Esophagus squamous epithelium (tissue), 5 donors: ENCODE measurements around the gene HBA1. TPM values are rescaled to one million over a fixed set of nuclear protein-coding genes. Genes with fewer than 3 reads are reported as not detected.
A peak's percentile ranks its signal among the peaks of the same experiment; 100 is the strongest.
"Not testable (repeated sequence)": the region's sequence is repeated elsewhere in the genome, so short reads cannot be mapped to it uniquely, and the experiment has no call there.

Experiments
- DNase-seq: peaks from one replicate; lab custom pipeline; 2025; lab: John Stamatoyannopoulos, UW
- H3K27ac ChIP-seq, 4 donors: fragments of 200-600 bp; sonication (generic); one replicate each; pipeline ENCODE4 v1.5.1; 2016 to 2019; ENCODE audit warnings: mild to moderate bottlenecking in 1 of 4
- H3K27me3 ChIP-seq, 4 donors: fragments of 200-600 bp; sonication (generic); 1 replicate in 3 of 4; 2 replicates in 1 of 4; pipeline versions ENCODE4 v1.5.1 to v1.6.0; 2017 to 2021; ENCODE audit warnings: antibody characterized with exemption in 1 of 4
- H3K36me3 ChIP-seq, 3 donors: fragments of 200-600 bp; sonication (generic); one replicate each; pipeline ENCODE4 v1.5.1; 2016 to 2019
- H3K4me1 ChIP-seq, 3 donors: fragments of 200-600 bp; sonication (generic); one replicate each; pipeline ENCODE4 v1.5.1; 2017 to 2019
- H3K4me3 ChIP-seq, 4 donors: fragments of 200-600 bp; sonication (generic); 1 replicate in 3 of 4; 2 replicates in 1 of 4; pipeline ENCODE4 v1.5.1; 2016 to 2019; ENCODE audit warnings: mild to moderate bottlenecking in 2 of 4, moderate library complexity in 1 of 4
- H3K9me3 ChIP-seq, 3 donors: fragments of 200-600 bp; sonication (generic); one replicate each; pipeline ENCODE4 v1.5.1; 2016 to 2019
- POLR2A ChIP-seq, 4 donors: fragments of 450-650 bp; IDR thresholded peaks; one replicate each; pipeline ENCODE4 v1.6.1; 2017; ENCODE audit warnings: antibody characterized with exemption in 4 of 4, mild to moderate bottlenecking in 4 of 4, moderate library complexity in 3 of 4
- WGBS, 2 donors: methylation state at CpG; one replicate each; pipeline ENCODE4 v1.1.5; 2018; 5-methylcytosine and 5-hydroxymethylcytosine counted together
- intact Hi-C: fragments of 100-400 bp; cut with DNase I; formaldehyde crosslinking; loops from one replicate; pipeline ENCODE4 v1.15.0; 2022
- total RNA-seq, 4 donors: library from RNA; depleted of rRNA; stranded (reverse); fragments of >200 nt; gene quantifications; one replicate each; pipeline ENCODE4 v1.1.0, GENCODE V29; 2016
- TF ChIP-seq, protein P1 (sequence below), 6 experiments: fragments of 450-650 bp in 4 of 6; fragments of 200-600 bp in 2 of 6; sonication (generic) in 2 of 6; IDR thresholded peaks; one replicate each; pipeline ENCODE4 v1.5.1; 2016 to 2019; ENCODE audit warnings: antibody characterized with exemption in 6 of 6, mild to moderate bottlenecking in 4 of 6, moderate library complexity in 4 of 6
- donor health status: DM: yes; HTN: yes; CAD: no.

Gene HBA1
- total RNA-seq, 4 donors from 2014 or later, result 1.0 to 12.9 TPM; not detected in 2

DNA sequence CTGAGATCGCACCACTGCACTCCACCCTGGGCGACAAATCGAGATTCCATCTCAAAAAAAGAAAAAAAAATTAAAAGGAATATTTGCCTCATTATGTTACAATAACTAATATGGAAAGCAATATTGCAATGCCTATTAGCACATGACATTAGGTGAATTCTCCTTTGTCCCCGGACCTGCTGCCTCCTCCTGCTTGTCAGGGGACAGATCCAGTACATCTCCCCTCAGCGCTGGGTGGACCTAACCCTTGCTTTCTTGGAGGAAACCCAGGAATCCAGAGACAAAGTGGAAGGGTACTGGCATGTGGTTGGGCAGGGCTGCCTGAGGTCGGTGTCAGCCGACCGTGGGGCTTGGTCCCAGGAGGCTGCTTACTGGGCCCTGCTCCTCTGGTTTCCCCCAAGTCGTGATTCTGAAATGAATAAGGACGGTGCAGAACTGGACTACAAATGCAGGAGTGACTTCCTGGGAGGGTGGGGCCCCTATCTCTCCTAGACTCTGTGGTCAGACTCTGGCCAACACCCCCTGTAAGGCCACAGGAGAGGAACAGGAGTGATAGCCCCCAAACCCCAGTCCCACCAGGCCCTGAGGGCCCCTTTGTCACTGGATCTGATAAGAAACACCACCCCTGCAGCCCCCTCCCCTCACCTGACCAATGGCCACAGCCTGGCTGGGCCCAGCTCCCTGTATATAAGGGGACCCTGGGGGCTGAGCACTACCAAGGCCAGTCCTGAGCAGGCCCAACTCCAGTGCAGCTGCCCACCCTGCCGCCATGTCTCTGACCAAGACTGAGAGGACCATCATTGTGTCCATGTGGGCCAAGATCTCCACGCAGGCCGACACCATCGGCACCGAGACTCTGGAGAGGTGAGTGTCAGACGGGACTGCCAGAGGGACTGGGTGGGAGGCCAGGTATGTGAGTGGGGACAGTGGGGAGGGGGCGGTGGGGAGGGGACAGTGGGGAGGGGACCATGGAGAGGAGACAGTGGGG, 24.0 kb upstream of the HBA1 start, which contains the start of gene HBZ:
Gene HBZ, plus strand, starts transcription at position 504 of the 988 bp plus-strand sequence. Its CDS starts 266 bp downstream, at position 770.
- no peak for DNase-seq
- Histone ChIP-seq H3K36me3 (no peaks in the 10 kb centered on the region), H3K4me3 (no peak within 1 kb of the TSS), H3K4me1 (peaks cover 4 to 10% (median 8%) of the 10 kb centered on the region in 3 donors), H3K27me3 (peaks cover 0 to 49% (median 7%) of the 10 kb centered on the region in 4 donors), H3K27ac (no peak within 1 kb of the TSS), H3K9me3 (no peaks in the 10 kb centered on the region)
- WGBS, 2 donors, result 70 to 87% methylated on average over 6 of the region's 17 CpGs
- TF ChIP-seq, protein P1, sequence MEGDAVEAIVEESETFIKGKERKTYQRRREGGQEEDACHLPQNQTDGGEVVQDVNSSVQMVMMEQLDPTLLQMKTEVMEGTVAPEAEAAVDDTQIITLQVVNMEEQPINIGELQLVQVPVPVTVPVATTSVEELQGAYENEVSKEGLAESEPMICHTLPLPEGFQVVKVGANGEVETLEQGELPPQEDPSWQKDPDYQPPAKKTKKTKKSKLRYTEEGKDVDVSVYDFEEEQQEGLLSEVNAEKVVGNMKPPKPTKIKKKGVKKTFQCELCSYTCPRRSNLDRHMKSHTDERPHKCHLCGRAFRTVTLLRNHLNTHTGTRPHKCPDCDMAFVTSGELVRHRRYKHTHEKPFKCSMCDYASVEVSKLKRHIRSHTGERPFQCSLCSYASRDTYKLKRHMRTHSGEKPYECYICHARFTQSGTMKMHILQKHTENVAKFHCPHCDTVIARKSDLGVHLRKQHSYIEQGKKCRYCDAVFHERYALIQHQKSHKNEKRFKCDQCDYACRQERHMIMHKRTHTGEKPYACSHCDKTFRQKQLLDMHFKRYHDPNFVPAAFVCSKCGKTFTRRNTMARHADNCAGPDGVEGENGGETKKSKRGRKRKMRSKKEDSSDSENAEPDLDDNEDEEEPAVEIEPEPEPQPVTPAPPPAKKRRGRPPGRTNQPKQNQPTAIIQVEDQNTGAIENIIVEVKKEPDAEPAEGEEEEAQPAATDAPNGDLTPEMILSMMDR (IDR thresholded peaks at IDR 0.05), result no peak
- no peak for TF ChIP-seq POLR2A (IDR thresholded peaks at IDR 0.05)
- intact Hi-C loops, result no loop called here

DNA sequence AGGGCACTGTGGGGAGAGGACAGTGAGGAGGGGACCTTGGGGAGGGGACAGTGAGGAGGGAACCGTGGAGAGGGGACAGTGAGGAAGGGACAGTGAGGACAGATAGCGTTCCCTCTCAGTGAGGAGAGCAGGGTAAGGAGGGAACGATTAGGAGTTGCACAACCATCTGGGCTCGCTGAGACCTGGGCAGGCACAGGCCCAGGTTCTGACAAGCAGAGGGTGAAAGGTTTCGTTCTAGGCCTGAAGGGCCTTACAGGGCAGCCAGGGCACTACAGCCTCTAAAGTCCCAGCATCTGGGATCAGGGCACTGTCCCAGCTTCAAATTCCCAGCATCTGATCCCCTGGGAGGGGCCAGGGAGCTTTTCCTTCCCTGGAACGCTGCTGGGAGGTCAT, 23.4 kb upstream of the HBA1 start:
- Histone ChIP-seq H3K4me1 (peaks cover 4 to 10% (median 8%) of the 10 kb centered on the region in 3 donors), H3K27me3 (peaks cover 0 to 55% (median 7%) of the 10 kb centered on the region in 4 donors)
- H3K9me3 ChIP-seq, intact Hi-C loops, H3K4me3 ChIP-seq, H3K36me3 ChIP-seq, H3K27ac ChIP-seq, DNase-seq: not testable (repeated sequence)
- 33 to 42% methylated on average over 3 to 5 of the region's 6 CpGs for WGBS, 2 donors

DNA sequence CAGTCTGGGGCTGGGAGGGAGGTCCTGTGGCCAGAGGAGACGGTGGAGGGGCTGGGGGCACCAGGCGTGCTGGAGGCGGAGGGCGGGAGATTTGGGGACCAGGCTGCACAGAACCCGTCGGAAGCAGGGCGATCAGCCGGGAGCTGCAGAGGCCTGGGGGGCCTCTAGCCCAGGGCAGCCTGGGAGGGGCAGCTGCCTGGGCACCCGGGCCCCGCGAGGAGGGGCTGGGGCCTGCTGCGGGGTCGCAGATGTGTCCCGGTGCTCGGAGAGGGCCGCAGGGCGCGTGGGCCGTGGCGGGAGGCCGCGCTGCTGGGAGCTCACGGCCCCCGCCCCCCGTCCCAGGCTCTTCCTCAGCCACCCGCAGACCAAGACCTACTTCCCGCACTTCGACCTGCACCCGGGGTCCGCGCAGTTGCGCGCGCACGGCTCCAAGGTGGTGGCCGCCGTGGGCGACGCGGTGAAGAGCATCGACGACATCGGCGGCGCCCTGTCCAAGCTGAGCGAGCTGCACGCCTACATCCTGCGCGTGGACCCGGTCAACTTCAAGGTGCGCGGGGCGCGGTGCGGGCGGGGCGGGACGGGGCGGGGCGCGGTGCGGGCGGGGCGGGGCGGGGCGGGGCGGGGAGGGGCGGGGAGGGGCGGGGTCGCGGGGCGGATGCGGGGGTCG, 22.8 kb upstream of the HBA1 start:
- peaks cover 0 to 58% (median 7%) of the 10 kb centered on the region in 4 donors for H3K27me3 ChIP-seq
- H3K4me1 ChIP-seq, result peaks cover 4 to 10% (median 8%) of the 10 kb centered on the region in 3 donors
- H3K27ac ChIP-seq, DNase-seq, intact Hi-C loops, H3K9me3 ChIP-seq, H3K36me3 ChIP-seq: not testable (repeated sequence)
- no CpG with 5 or more reads among the region's 74 CpGs for WGBS, 2 donors
- H3K4me3 ChIP-seq, result peak overlapping the region in 1 of 4 donors; percentile 47

DNA sequence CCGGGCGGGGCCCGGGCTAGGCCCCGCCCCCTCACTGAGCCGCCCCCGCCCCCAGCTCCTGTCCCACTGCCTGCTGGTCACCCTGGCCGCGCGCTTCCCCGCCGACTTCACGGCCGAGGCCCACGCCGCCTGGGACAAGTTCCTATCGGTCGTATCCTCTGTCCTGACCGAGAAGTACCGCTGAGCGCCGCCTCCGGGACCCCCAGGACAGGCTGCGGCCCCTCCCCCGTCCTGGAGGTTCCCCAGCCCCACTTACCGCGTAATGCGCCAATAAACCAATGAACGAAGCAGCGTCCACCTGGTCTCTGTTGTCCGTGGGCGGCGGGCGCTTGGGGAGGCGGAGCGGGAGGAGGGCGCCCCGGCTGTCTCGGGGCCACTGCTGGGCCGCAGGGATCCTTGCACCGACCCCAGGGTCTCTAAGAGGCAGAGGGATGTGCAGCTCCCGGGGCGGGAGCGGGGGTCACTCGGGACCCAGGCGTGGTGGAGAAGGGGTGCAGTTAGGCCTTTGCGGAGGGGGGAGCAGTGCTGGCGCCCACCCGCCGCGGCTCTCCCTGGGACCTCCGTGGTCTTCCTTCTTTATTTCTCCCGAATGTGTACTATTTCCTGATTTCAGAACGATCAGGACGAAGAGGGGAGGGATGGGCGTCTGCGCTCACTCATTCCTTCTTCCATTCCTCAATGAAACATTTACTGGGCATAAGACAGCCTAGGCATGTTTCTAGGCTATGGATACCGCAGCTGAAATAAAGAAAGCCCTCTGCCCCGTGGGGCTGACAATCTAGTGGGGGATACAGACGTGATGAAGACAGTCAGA, 22.1 kb upstream of the HBA1 start:
- no peak for DNase-seq
- H3K4me3 ChIP-seq, result peak overlapping the region; percentile 26 to 70 (median 41)
- H3K27me3 ChIP-seq, result peaks cover 0 to 65% (median 7%) of the 10 kb centered on the region in 4 donors
- H3K9me3 ChIP-seq, result no peaks in the 10 kb centered on the region
- TF ChIP-seq, protein P1 (IDR thresholded peaks at IDR 0.05), result no peak
- no peak for TF ChIP-seq POLR2A (IDR thresholded peaks at IDR 0.05)
- intact Hi-C loops, result no loop called here
- 2 to 3% methylated on average over 14 to 18 of the region's 59 CpGs for WGBS, 2 donors
- H3K27ac ChIP-seq, result no peak overlapping the region
- no peaks in the 10 kb centered on the region for H3K36me3 ChIP-seq
- H3K4me1 ChIP-seq, result peaks cover 4 to 10% (median 8%) of the 10 kb centered on the region in 3 donors

DNA sequence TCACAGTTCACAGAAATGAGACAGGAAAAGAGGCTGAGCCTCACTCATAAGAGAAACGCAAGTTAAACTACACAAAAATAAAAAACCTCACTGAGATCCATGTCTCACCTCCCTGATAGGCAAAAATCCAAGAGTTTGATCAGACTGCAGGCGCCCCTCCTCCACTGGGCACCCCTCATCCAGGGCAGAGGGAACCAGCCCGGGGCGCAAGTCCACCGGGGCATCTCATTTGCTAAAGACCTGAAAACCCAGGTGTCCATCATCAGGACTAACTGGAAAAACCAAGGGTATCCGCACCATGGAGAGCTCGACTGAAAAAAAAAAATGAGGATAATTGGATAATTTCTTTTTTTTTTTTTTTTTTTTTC, 21.5 kb upstream of the HBA1 start:
- peak overlapping the region in 2 of 4 donors; percentile 35 to 70 for H3K4me3 ChIP-seq
- no peak for DNase-seq

More for the DNA sequence above, 21.5 kb upstream of the HBA1 start:
- H3K4me1 ChIP-seq, result peaks cover 4 to 10% (median 8%) of the 10 kb centered on the region in 3 donors
- WGBS, 2 donors, result 60 to 65% methylated on average over 7 of the region's 7 CpGs
- H3K27ac ChIP-seq, result no peak overlapping the region
- H3K27me3 ChIP-seq, result peaks cover 0 to 64% (median 7%) of the 10 kb centered on the region in 4 donors
- H3K9me3 ChIP-seq, result no peaks in the 10 kb centered on the region
- intact Hi-C loops, result no loop called here
- TF ChIP-seq, protein P1 (IDR thresholded peaks at IDR 0.05), result no peak
- TF ChIP-seq POLR2A (IDR thresholded peaks at IDR 0.05), result no peak
- no peaks in the 10 kb centered on the region for H3K36me3 ChIP-seq
